Activated CD8-positive, alpha-beta memory T cell treated with anti-CD3 and anti-CD28 coated beads, Interleukin-2, amount 50 U/mL, for 24 hours (primary cell): ENCODE results near the gene SELL.
"Not testable (repeated sequence)": the region's sequence is repeated elsewhere in the genome, so short reads cannot be mapped to it uniquely, and the experiment has no call there.

Source experiments
- DNase-seq: peaks from one replicate; pipeline ENCODE4 v3.0.0-alpha.2; 2020; ENCODE audit errors: extremely low read depth

SELL gene

GRCh38 chr1:169704797-169705196 is 6.6 kb downstream of the SELL start:
- DNase-seq = no peak

- DNase-seq = no peak
These were observed 10.0 kb downstream of the SELL start for GRCh38 chr1:169701261-169702005.

GRCh38 chr1:169699707-169700106 is 11.7 kb downstream of the SELL start:
- DNase-seq = no peak

GRCh38 chr1:169698976-169699375 is 12.4 kb downstream of the SELL start:
- no peak for DNase-seq

GRCh38 chr1:169697755-169698154 is 13.7 kb downstream of the SELL start:
- no peak for DNase-seq

GRCh38 chr1:169696273-169697100 is 14.9 kb downstream of the SELL start:
- DNase-seq = no peak

GRCh38 chr1:169694304-169695075 is 16.9 kb downstream of the SELL start:
- DNase-seq = no peak

GRCh38 chr1:169692756-169693460 is 18.5 kb downstream of the SELL start:
- DNase-seq = no peak

- no peak for DNase-seq
These were observed 20.9 kb downstream of the SELL start for GRCh38 chr1:169690489-169690888.

- DNase-seq = no peak
These were observed 22.0 kb downstream of the SELL start for GRCh38 chr1:169689395-169689794.

GRCh38 chr1:169688377-169688776 is 23.0 kb downstream of the SELL start:
- not testable (repeated sequence) for DNase-seq

- no peak for DNase-seq
These were observed 27.8 kb downstream of the SELL start for GRCh38 chr1:169683661-169684060.

- DNase-seq = not testable (repeated sequence)
These were observed 28.3 kb downstream of the SELL start for GRCh38 chr1:169683168-169683567.

- no peak for DNase-seq
These were observed 29.3 kb downstream of the SELL start for GRCh38 chr1:169682071-169682470.

GRCh38 chr1:169681140-169681539 is 30.3 kb downstream of the SELL start:
- DNase-seq = no peak

GRCh38 chr1:169680377-169681019 is 30.9 kb downstream of the SELL start:
- DNase-seq = peak; percentile 44

- DNase-seq = no peak
These were observed 31.7 kb downstream of the SELL start for GRCh38 chr1:169679692-169680091.

GRCh38 chr1:169676001-169676400 is 35.4 kb downstream of the SELL start:
- DNase-seq = no peak

GRCh38 chr1:169670836-169671235 is 40.6 kb downstream of the SELL start:
- no peak for DNase-seq

- not testable (repeated sequence) for DNase-seq
These were observed 41.2 kb downstream of the SELL start for GRCh38 chr1:169670244-169670643.
